ENCODE measurements around the gene DMBT1. TPM values are rescaled to one million over a fixed set of nuclear protein-coding genes. Genes with fewer than 3 reads are reported as not detected.

Gene DMBT1
- total RNA-seq, 2 experiments from 2014 or later, result not detected

DNA sequence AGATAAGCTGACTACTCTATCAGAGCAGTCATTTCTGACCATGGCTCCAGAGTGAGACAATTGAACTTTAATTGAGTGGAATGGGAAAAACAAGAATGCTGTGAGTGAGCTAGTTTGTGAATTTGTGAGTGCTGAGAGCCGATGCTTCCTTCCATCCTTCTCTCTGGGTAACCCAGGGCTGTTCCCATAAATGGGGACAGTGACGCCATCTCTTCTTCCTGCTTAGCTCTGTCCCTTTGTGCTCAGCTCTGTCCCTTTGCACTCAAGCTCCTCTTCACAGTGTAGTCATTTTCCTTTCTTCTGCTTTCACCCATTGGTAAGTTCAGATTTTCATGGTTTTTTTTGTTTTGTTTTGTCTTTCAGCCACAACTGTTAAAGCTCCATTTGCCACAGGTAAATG is 114.7 kb downstream of the DMBT1 start:
- no peaks in the 10 kb centered on the region for H3K36me3 ChIP-seq (ENCODE audit: insufficient read depth, low read length)
- intact Hi-C loops (cut with micrococcal nuclease; ENCODE audit: unreplicated experiment), result no loop called here
- no peak for DNase-seq (ENCODE audit: low spot score)
- H3K4me2 ChIP-seq (ENCODE audit: low read length), result no peak overlapping the region
- no peak overlapping the region for H3K4me3 ChIP-seq (ENCODE audit: low read depth, low read length, poor library complexity, severe bottlenecking)
- CTCF ChIA-PET (ENCODE audit: unreplicated experiment), result no interaction called here
- H4K20me1 ChIP-seq (ENCODE audit: insufficient read depth, low read length), result no peaks in the 10 kb centered on the region
- TF ChIP-seq, protein P1, sequence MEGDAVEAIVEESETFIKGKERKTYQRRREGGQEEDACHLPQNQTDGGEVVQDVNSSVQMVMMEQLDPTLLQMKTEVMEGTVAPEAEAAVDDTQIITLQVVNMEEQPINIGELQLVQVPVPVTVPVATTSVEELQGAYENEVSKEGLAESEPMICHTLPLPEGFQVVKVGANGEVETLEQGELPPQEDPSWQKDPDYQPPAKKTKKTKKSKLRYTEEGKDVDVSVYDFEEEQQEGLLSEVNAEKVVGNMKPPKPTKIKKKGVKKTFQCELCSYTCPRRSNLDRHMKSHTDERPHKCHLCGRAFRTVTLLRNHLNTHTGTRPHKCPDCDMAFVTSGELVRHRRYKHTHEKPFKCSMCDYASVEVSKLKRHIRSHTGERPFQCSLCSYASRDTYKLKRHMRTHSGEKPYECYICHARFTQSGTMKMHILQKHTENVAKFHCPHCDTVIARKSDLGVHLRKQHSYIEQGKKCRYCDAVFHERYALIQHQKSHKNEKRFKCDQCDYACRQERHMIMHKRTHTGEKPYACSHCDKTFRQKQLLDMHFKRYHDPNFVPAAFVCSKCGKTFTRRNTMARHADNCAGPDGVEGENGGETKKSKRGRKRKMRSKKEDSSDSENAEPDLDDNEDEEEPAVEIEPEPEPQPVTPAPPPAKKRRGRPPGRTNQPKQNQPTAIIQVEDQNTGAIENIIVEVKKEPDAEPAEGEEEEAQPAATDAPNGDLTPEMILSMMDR (conservative IDR thresholded peaks at IDR 0.05; ENCODE audit: low read length), result no peak
- no peak for TF ChIP-seq EZH2phosphoT487 (IDR thresholded peaks at IDR 0.05; ENCODE audit: borderline replicate concordance, low read depth, low read length)
- H3K9me3 ChIP-seq (ENCODE audit: low read length), result no peaks in the 10 kb centered on the region
- H3K79me2 ChIP-seq (ENCODE audit: insufficient read depth, low read depth, low read length), result no peaks in the 10 kb centered on the region
- BruUV-seq (replicated peaks), result no TSS peak
- H3K9me2 ChIP-seq (ENCODE audit: insufficient read depth, low read length), result no peaks in the 10 kb centered on the region
- H3K27ac ChIP-seq (ENCODE audit: low read depth, low read length, poor library complexity, severe bottlenecking), result no peak overlapping the region
- no peaks in the 10 kb centered on the region for H3K4me1 ChIP-seq (ENCODE audit: insufficient read depth, low read length, poor library complexity, severe bottlenecking)
- POLR2A ChIA-PET, result interaction anchor here (0.6 to 0.7 kb wide), 2 partner anchors 8 to 346 kb away, joined by 3 to 4 read pairs; no protein-coding TSS in a partner anchor
- H2AFZ ChIP-seq (ENCODE audit: low read length), result no peak overlapping the region

DNA sequence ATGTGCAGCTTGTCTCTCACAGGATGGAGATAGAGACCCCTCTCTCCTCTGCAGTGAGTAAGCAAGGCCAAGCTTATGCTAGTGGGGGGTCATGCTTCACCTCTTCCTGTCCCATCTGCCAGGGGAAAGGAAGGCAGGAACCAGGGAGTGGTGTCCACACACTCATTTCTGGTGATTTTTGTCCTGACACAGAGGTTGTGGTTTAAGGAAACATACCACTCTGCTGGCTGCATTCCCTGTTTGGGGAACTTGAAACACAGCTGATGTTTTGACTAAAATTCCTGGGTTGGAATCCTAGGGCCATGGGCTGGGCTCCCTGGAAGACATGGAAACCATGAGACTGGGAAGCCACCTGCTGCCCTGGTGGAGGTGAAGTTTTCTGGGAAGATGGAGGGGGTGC is 117.7 kb downstream of the DMBT1 start:
- Histone ChIP-seq H3K4me3 (ENCODE audit: low read depth, low read length, poor library complexity, severe bottlenecking) (no peak overlapping the region), H2AFZ (ENCODE audit: low read length) (no peak overlapping the region), H3K4me1 (ENCODE audit: insufficient read depth, low read length, poor library complexity, severe bottlenecking) (no peaks in the 10 kb centered on the region), H3K9me2 (ENCODE audit: insufficient read depth, low read length) (no peaks in the 10 kb centered on the region), H3K36me3 (ENCODE audit: insufficient read depth, low read length) (no peaks in the 10 kb centered on the region), H3K79me2 (ENCODE audit: insufficient read depth, low read depth, low read length) (no peaks in the 10 kb centered on the region), H3K9me3 (ENCODE audit: low read length) (no peaks in the 10 kb centered on the region), H4K20me1 (ENCODE audit: insufficient read depth, low read length) (no peaks in the 10 kb centered on the region), H3K27ac (ENCODE audit: low read depth, low read length, poor library complexity, severe bottlenecking) (no peak overlapping the region), H3K4me2 (ENCODE audit: low read length) (no peak overlapping the region)
- DNase-seq (ENCODE audit: low spot score), result no peak
- TF ChIP-seq EZH2phosphoT487 (IDR thresholded peaks at IDR 0.05; ENCODE audit: borderline replicate concordance, low read depth, low read length), result no peak
- TF ChIP-seq, protein P1 (conservative IDR thresholded peaks at IDR 0.05; ENCODE audit: low read length), result no peak
- POLR2A ChIA-PET, result no interaction called here
- no TSS peak for BruUV-seq (replicated peaks)
- intact Hi-C loops (cut with micrococcal nuclease; ENCODE audit: unreplicated experiment), result no loop called here
- CTCF ChIA-PET (ENCODE audit: unreplicated experiment), result no interaction called here

GRCh38 chr10:122682522-122682921 is 122.0 kb downstream of the DMBT1 start:
- Histone ChIP-seq H3K79me2 (ENCODE audit: insufficient read depth, low read depth, low read length) (no peaks in the 10 kb centered on the region), H3K27ac (ENCODE audit: low read depth, low read length, poor library complexity, severe bottlenecking) (no peak overlapping the region), H2AFZ (ENCODE audit: low read length) (no peak overlapping the region), H4K20me1 (ENCODE audit: insufficient read depth, low read length) (no peaks in the 10 kb centered on the region), H3K36me3 (ENCODE audit: insufficient read depth, low read length) (no peaks in the 10 kb centered on the region), H3K4me3 (ENCODE audit: low read depth, low read length, poor library complexity, severe bottlenecking) (no peak overlapping the region), H3K9me2 (ENCODE audit: insufficient read depth, low read length) (no peaks in the 10 kb centered on the region), H3K4me1 (ENCODE audit: insufficient read depth, low read length, poor library complexity, severe bottlenecking) (no peaks in the 10 kb centered on the region), H3K9me3 (ENCODE audit: low read length) (no peaks in the 10 kb centered on the region), H3K4me2 (ENCODE audit: low read length) (no peak overlapping the region)
- ChIA-PET CTCF (ENCODE audit: unreplicated experiment) (no interaction called here), POLR2A (no interaction called here)
- intact Hi-C loops (cut with micrococcal nuclease; ENCODE audit: unreplicated experiment), result no loop called here
- DNase-seq (ENCODE audit: low spot score), result no peak
- no TSS peak for BruUV-seq (replicated peaks)
- TF ChIP-seq, protein P1 (conservative IDR thresholded peaks at IDR 0.05; ENCODE audit: low read length), result no peak
- no peak for TF ChIP-seq EZH2phosphoT487 (IDR thresholded peaks at IDR 0.05; ENCODE audit: borderline replicate concordance, low read depth, low read length)

Data from OCI-LY7 (cell line).